Osteocyte (in vitro differentiated cells): ENCODE results near the gene PPP3CA. TPM values are rescaled to one million over a fixed set of nuclear protein-coding genes. Genes with fewer than 3 reads are reported as not detected.
"Not testable (repeated sequence)": the region's sequence is repeated elsewhere in the genome, so short reads cannot be mapped to it uniquely, and the experiment has no call there.

Source experiments
- DNase-seq: peaks from one replicate; pipeline ENCODE4 v3.0.0; 2021; ENCODE audit warnings: mixed read lengths; ENCODE audit not compliant: unreplicated experiment; ENCODE audit errors: extremely low spot score
- H3K27ac Mint-ChIP-seq: one replicate; pipeline ENCODE4 v1.8.0; 2021; ENCODE audit warnings: mild to moderate bottlenecking, mixed read lengths; ENCODE audit not compliant: unreplicated experiment
- H3K27me3 Mint-ChIP-seq: one replicate; pipeline ENCODE4 v1.8.0; 2021; ENCODE audit warnings: mixed read lengths; ENCODE audit not compliant: unreplicated experiment
- H3K36me3 Mint-ChIP-seq: one replicate; pipeline ENCODE4 v1.8.0; 2021; ENCODE audit warnings: mixed read lengths; ENCODE audit not compliant: unreplicated experiment
- H3K4me1 Mint-ChIP-seq: one replicate; pipeline ENCODE4 v1.8.0; 2021; ENCODE audit warnings: mixed read lengths; ENCODE audit not compliant: unreplicated experiment
- H3K4me3 Mint-ChIP-seq: one replicate; pipeline ENCODE4 v1.8.0; 2021; ENCODE audit warnings: mild to moderate bottlenecking, moderate library complexity, mixed read lengths; ENCODE audit not compliant: unreplicated experiment
- H3K9me3 Mint-ChIP-seq: one replicate; pipeline ENCODE4 v1.8.0; 2021; ENCODE audit warnings: mixed read lengths; ENCODE audit not compliant: unreplicated experiment
- CTCF ChIP-seq: fragments of 200-600 bp; sonication (generic); IDR thresholded peaks from 2 replicates; pipeline ENCODE4 v1.5.0; 2021; ENCODE audit warnings: antibody characterized with exemption, mild to moderate bottlenecking, moderate library complexity
- total RNA-seq: library from RNA; stranded (reverse); gene quantifications from 2 replicates; pipeline ENCODE4 v1.2.1, GENCODE V29; 2021

PPP3CA gene
- total RNA-seq, 1 donor from 2014 or later = 40.5 TPM

DNA sequence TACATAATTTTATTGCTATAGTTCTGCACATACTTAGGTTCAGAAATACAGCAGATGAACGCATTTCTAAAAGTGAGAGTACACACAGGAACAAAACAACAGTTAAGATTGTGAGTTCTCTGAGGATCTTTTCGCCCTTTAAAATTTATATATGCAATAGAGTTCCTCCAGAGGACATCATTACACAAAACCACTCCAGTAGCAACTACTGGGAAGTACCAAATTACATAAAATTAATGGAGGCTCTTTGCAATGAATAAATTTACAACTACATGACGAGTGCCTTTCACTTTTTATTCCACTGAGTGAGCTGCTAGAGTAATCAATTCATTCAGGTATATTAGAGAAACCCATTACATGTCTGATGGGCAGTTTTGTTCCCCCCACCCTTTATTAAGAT lies 107.2 kb downstream of the PPP3CA start:
- Mint-ChIP-seq H3K36me3 (no peaks in the 10 kb centered on the region), H3K4me1 (peaks cover 35% of the 10 kb centered on the region), H3K9me3 (no peaks in the 10 kb centered on the region), H3K27ac (no peak overlapping the region), H3K4me3 (no peak overlapping the region), H3K27me3 (no peaks in the 10 kb centered on the region)
- DNase-seq = no peak
- TF ChIP-seq CTCF = no peak

- no peak for DNase-seq
- H3K9me3 Mint-ChIP-seq = no peaks in the 10 kb centered on the region
- TF ChIP-seq CTCF = no peak
- H3K4me3 Mint-ChIP-seq = no peak overlapping the region
- peak overlapping the region; percentile 15 for H3K27ac Mint-ChIP-seq
- no peaks in the 10 kb centered on the region for H3K27me3 Mint-ChIP-seq
- H3K36me3 Mint-ChIP-seq = no peaks in the 10 kb centered on the region
- peaks cover 35% of the 10 kb centered on the region for H3K4me1 Mint-ChIP-seq
Measured at GRCh38 chr4:101239665-101240064, 107.7 kb downstream of the PPP3CA start.

DNA sequence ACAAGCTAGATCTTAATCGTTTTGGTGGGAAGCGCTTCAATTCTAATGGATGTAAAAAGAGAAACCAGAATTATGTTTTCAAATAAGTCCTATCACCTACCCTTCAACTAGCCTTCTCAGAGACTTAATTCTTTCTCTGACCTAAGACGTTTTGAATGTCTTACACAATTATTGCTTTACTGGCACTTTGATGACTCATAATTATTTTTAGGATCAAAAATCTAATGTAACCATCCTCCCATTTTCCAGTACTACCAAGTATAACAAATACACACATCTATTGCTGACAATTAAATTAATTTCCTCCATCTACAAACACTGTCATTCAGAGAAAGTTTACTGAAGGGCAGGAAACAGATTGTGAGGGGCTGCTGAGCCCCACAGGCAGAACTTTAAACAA lies 108.6 kb downstream of the PPP3CA start:
- Mint-ChIP-seq H3K4me1 (peaks cover 35% of the 10 kb centered on the region), H3K36me3 (no peaks in the 10 kb centered on the region), H3K27ac (peak overlapping the region; percentile 59), H3K4me3 (no peak overlapping the region), H3K27me3 (no peaks in the 10 kb centered on the region), H3K9me3 (no peaks in the 10 kb centered on the region)
- DNase-seq = no peak
- no peak for TF ChIP-seq CTCF

GRCh38 chr4:101237773-101238172 lies 109.6 kb downstream of the PPP3CA start:
- no peak for TF ChIP-seq CTCF
- Mint-ChIP-seq H3K9me3 (no peaks in the 10 kb centered on the region), H3K27me3 (no peaks in the 10 kb centered on the region), H3K4me3 (no peak overlapping the region), H3K36me3 (no peaks in the 10 kb centered on the region), H3K4me1 (peaks cover 40% of the 10 kb centered on the region), H3K27ac (no peak overlapping the region)
- DNase-seq = no peak

DNA sequence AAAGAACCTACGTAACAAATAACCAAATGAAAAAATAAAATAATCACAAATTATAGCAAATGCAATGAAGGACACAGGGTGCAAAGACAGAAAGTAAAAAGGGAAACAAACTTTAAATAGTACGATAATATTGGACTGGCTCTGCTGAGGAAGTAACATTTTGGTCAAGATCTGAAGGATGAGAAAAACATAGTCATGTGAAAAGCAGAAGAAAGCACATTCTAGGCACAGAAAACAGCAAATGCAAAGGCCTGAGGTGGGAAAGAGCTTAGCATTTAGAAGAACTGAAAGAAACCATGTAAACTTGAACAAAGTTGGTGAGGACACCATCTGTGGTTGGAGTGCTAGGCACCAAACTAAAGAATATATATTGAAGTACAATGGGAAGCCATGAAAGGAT lies 111.2 kb downstream of the PPP3CA start:
- Mint-ChIP-seq H3K4me3 (no peak overlapping the region), H3K27ac (no peak overlapping the region), H3K9me3 (no peaks in the 10 kb centered on the region), H3K27me3 (no peaks in the 10 kb centered on the region), H3K36me3 (no peaks in the 10 kb centered on the region), H3K4me1 (peaks cover 52% of the 10 kb centered on the region)
- no peak for DNase-seq
- TF ChIP-seq CTCF = no peak

- not testable (repeated sequence) for DNase-seq, H3K4me3 Mint-ChIP-seq
- peaks cover 58% of the 10 kb centered on the region for H3K4me1 Mint-ChIP-seq
Measured at GRCh38 chr4:101234141-101234540, 113.2 kb downstream of the PPP3CA start.

More at GRCh38 chr4:101234141-101234540, 113.2 kb downstream of the PPP3CA start:
- H3K27ac Mint-ChIP-seq, H3K36me3 Mint-ChIP-seq, H3K9me3 Mint-ChIP-seq, H3K27me3 Mint-ChIP-seq: not testable (repeated sequence)
